ENCODE measurements around the gene GCLC.

- TF ChIP-seq POLR2A (IDR thresholded peaks at IDR 0.05; ENCODE audit: low read depth, low read length) (no peak), POLR2AphosphoS5 (IDR thresholded peaks at IDR 0.05; ENCODE audit: low read depth, low read length) (no peak), POU2F2 (IDR thresholded peaks at IDR 0.05; ENCODE audit: low read depth, low read length) (no peak), TAF1 (IDR thresholded peaks at IDR 0.05; ENCODE audit: low read depth, low read length) (no peak)
Observed at GRCh38 chr6:53500095-53500494, 44.8 kb downstream of the GCLC start.

Measured in GM12891 (cell line).